ENCODE data around the gene ZNF212.
A peak's percentile ranks its signal among the peaks of the same experiment; 100 is the strongest.
"Not testable (repeated sequence)": the region's sequence is repeated elsewhere in the genome, so short reads cannot be mapped to it uniquely, and the experiment has no call there.

The ZNF212 gene

GRCh38 chr7:149207324-149208035 lies 32.0 kb upstream of the ZNF212 start:
- DNase-seq (ENCODE audit: insufficient read length, low spot score) (no peak), FAIRE-seq (no peak)
- TF ChIP-seq POLR2A (IDR thresholded peaks at IDR 0.05; ENCODE audit: low read depth, low read length) = no peak

DNA sequence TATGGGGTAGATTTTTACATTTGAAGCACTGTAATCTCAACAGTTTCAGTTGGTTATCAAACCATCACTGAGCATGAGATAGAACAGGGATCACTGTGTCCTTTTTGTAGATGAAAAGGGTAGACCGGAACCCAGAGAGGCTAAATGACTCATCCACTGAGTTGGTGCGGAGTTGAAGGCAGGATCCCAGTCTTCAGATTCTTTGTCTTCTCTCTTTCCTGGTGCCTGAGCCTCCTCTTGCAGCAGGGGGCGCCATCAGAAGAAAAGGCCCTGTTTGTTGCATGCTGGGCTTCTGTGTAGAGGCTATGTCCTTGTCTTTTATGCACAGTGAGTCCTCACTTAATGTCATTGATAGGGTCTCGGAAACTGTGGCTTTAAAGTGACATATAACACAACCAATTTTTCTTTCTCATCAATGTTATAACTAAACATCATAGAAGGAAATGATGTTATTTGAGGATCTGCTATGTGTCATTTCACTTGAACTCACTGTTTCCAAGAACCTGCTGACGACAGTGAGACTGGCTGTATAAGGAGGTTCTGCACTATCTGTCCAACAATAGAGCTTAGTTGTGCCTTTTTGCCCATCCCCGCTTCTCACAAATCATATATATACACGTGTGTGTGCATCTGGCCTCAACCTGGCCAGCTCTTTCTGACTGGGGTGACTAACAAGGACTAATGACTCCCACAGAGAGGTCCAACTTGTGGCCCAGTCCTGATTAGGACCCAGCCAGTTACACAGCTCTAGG lies 29.8 kb upstream of the ZNF212 start:
- no peak for TF ChIP-seq POLR2A (IDR thresholded peaks at IDR 0.05; ENCODE audit: low read depth, low read length)
- DNase-seq (ENCODE audit: insufficient read length, low spot score) (peak; percentile 95), FAIRE-seq (no peak)

GRCh38 chr7:149210551-149210950 lies 28.9 kb upstream of the ZNF212 start:
- no peak for DNase-seq (ENCODE audit: insufficient read length, low spot score)
- TF ChIP-seq POLR2A (IDR thresholded peaks at IDR 0.05; ENCODE audit: low read depth, low read length) = no peak
- no peak for FAIRE-seq

DNA sequence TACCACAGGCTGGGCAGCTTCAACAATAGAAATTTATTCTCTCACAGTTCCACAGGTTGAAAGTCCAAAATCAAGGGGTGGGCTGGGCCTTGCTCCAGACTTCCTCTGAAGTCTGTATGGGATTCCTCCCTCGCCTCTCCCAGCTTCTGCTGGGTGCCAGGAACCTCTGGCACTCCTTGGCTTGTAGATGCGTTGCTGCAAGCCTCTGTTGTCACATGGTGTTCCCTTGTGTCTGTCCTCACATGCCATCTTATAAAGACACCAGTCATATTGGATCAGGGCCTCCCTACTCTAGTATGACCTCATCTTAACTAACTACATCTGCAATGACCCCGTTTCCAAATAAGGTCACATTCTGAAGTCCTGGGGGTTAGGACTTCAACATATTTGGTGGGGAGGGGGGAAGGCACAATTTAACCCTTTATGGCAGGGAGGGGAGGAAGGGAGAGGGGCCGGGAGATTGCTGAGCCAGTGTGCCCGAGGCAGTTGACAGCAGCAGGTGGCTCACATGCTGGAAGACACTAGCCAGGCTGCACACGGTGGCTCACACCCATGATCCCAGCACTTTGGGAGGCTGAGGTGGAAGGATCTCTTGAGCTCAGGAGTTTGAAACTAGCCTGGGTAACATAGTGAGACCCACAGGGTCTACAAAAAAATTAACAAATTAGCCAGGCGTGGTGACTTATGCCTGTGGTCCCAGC lies 25.3 kb upstream of the ZNF212 start:
- TF ChIP-seq POLR2A (IDR thresholded peaks at IDR 0.05; ENCODE audit: low read depth, low read length) = no peak
- FAIRE-seq (no peak), DNase-seq (ENCODE audit: insufficient read length, low spot score) (no peak)

DNA sequence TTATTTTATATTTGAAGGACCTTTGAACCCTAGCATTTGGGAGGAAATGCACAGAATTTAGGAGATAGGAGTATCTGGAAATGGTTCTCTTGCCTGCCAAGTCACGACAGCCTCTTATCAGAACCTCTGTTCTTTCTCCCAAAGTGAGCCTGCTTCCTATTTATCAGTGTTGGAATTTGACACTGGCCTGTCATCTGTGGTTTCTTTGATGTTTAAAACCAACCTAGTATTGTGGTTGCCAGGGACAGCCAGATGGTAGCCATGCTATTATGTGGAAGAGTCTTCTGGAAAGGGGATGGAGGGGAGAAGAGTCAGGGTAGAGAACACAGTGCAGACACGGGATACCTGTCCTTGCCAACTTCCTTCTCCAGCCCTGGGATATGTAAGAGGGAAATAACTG lies 23.0 kb upstream of the ZNF212 start:
- no peak for FAIRE-seq
- no peak for DNase-seq (ENCODE audit: insufficient read length, low spot score)
- TF ChIP-seq POLR2A (IDR thresholded peaks at IDR 0.05; ENCODE audit: low read depth, low read length) = no peak

GRCh38 chr7:149217570-149217969 lies 21.9 kb upstream of the ZNF212 start:
- no peak for TF ChIP-seq POLR2A (IDR thresholded peaks at IDR 0.05; ENCODE audit: low read depth, low read length)
- FAIRE-seq = no peak
- no peak for DNase-seq (ENCODE audit: insufficient read length, low spot score)

GRCh38 chr7:149218469-149219420 lies 20.7 kb upstream of the ZNF212 start:
- TF ChIP-seq POLR2A (IDR thresholded peaks at IDR 0.05; ENCODE audit: low read depth, low read length) = no peak
- DNase-seq (ENCODE audit: insufficient read length, low spot score) (no peak), FAIRE-seq (no peak)

GRCh38 chr7:149220534-149220933 lies 18.9 kb upstream of the ZNF212 start:
- no peak for TF ChIP-seq POLR2A (IDR thresholded peaks at IDR 0.05; ENCODE audit: low read depth, low read length)
- FAIRE-seq = no peak
- peak; percentile 74 for DNase-seq (ENCODE audit: insufficient read length, low spot score)

GRCh38 chr7:149223176-149223575 lies 16.3 kb upstream of the ZNF212 start:
- no peak for TF ChIP-seq POLR2A (IDR thresholded peaks at IDR 0.05; ENCODE audit: low read depth, low read length)
- DNase-seq (ENCODE audit: insufficient read length, low spot score) (no peak), FAIRE-seq (no peak)

DNA sequence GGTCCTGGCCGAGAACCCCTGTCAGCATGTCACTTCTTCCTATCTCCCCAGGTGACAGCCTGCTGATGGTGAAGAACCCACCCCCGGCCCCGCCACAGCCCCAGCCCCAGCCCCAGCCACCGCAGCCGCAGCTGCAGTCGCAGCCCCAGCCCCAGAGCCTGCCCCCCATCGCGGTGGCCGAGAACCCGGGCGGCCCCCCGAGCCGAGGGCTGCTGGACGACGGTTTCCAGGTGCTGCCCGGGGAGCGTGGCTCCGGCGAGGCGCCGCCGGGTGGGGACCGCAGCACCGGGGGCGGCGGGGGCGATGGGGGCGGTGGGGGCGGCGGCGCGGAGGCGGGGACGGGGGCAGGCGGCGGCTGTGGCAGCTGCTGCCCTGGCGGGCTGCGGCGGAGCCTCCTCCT lies 15.7 kb upstream of the ZNF212 start:
- DNase-seq (ENCODE audit: insufficient read length, low spot score) (no peak), FAIRE-seq (no peak)
- TF ChIP-seq POLR2A (IDR thresholded peaks at IDR 0.05; ENCODE audit: low read depth, low read length) = no peak

DNA sequence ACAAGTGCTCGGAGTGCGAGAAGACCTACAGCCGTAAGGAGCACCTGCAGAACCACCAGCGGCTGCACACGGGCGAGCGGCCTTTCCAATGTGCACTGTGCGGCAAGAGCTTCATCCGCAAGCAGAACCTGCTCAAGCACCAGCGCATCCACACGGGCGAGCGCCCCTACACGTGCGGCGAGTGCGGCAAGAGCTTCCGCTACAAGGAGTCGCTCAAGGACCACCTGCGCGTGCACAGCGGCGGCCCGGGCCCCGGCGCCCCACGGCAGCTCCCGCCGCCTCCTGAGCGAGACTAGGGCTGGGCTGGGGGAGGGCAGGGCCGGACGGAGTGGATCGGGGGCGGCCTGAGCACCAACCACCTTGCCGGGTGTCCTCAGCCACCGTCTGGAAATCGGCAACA lies 15.1 kb upstream of the ZNF212 start:
- DNase-seq (ENCODE audit: insufficient read length, low spot score) (no peak), FAIRE-seq (no peak)
- no peak for TF ChIP-seq POLR2A (IDR thresholded peaks at IDR 0.05; ENCODE audit: low read depth, low read length)

GRCh38 chr7:149225106-149225505 lies 14.3 kb upstream of the ZNF212 start:
- no peak for TF ChIP-seq POLR2A (IDR thresholded peaks at IDR 0.05; ENCODE audit: low read depth, low read length)
- no peak for FAIRE-seq

GRCh38 chr7:149225656-149226055 lies 13.8 kb upstream of the ZNF212 start:
- TF ChIP-seq POLR2A (IDR thresholded peaks at IDR 0.05; ENCODE audit: low read depth, low read length) = no peak
- DNase-seq (ENCODE audit: insufficient read length, low spot score) = no peak
- FAIRE-seq = no peak

More at GRCh38 chr7:149225106-149225505, 14.3 kb upstream of the ZNF212 start:
- DNase-seq (ENCODE audit: insufficient read length, low spot score) = no peak

DNA sequence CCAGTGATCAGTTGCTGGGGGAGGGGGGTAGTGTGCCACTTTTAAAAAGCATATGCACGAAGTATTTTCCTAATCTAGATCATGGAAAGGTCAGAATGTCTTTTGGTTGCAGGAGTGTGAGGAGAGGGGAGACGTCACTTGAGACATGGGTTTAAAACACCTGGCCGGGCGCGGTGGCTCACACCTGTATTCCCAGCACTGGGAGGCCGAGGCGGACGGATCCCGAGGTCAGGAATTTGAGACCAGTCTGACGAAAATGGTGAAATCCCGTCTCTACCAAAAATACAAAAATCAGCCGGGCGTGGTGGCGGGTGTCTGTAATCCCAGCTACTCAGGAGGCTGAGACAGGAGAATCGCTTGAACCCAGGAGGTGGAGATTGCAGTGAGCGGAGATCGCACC lies 13.1 kb upstream of the ZNF212 start:
- not testable (repeated sequence) for FAIRE-seq; DNase-seq (ENCODE audit: insufficient read length, low spot score)
